HuH-7.5 (cell line): Measurements from ENCODE around the gene CNGA3.

Source experiments
- DNase-seq: peaks from one replicate; pipeline ENCODE4 v3.0.0; 2011; ENCODE audit warnings: low spot score

The CNGA3 gene

DNA sequence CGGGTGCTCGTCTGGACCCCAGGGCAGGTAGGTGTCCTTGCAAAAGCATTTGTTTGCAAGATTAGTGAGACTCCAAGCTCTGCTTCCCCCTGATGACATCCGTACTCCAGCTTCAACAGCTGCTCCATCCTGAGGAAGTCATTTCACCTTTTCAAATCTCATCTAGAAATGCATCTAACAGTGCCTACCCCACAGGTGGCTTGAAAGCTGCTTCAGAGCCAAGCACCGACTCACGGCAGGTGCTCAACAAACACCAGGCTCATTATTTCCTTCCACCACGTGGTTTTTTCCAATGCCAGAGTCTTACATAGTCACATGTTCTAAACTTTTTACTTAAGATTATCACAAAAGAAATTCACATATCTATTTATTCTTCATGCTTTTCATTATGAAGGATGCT is 31.9 kb downstream of the CNGA3 start:
- DNase-seq = no peak

DNA sequence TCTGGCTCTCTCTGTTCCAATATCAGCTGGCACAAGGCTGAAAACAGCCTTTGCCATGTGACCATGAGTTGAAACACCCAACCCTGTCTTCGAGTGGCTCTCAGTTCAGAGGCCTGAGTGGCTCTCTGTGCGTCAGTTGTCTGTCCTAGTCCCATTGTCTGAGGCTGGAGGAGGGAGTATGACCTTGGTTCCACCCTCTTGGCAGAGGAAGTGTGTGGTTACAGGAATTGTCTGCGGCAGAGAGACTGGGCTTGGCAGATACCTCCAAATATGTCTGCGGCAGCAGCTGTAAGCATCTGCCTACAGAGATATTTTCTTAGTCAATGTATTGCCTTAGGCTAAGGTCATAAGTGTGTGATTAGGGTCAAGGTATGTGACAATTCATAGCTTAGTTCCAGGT is 32.6 kb downstream of the CNGA3 start:
- DNase-seq = no peak

DNA sequence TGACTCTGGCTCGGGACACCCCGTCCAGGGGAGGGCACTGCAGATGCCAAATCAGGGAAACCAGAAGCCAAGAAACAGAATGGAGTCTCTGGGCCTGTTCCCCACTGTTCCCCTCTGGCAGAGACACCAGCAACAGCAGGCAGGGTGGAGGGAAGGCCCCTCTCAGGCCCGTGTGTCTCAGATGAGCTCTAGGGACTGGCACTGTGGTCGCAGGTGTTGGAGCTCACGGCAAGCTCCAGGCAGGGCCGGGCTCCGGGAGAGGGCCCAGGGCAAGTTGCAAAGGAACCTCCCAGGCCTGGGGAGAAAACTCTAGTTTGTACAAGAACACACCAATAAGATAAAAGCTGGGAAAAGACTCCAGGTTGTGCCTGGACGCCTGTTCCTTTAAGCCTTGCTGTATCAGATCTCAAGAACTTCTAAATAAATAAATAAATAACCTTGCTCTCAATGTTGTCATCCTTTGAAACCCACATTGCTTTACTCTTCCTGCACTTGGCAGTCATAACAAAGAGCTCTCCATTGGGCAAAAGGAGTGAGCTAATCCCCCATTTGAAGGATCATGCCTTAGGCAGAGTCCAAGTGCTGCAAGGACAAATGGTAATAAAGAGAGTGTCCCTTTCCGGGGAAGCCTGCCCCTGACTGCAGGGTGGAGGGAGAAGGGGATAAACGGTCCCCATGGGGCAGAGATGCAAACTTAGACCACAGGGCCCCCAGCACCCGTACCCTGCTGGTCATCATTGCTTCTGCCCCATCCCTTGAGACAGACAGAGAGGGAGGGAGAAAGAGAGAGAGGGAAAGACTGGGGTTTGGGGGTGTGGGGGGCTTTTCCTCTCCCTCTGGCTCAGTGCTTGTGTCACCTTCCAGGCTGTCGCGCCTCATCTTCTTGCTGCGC is 33.3 kb downstream of the CNGA3 start:
- no peak for DNase-seq

DNA sequence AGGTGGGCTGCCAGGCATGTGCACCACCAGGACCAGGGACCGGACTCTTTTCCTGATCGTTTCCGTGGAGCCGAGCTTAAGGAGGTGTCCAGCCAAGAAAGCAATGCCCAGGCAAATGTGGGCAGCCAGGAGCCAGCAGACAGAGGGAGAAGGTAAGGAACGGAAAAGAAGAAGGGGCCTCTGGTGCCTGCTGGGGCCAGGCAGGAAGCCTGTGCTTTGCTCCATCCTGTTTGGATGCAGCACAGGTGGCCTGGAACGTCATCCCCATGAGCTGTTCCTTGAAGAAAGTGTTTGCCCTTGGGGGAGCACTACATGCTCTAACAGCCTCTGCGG is 33.9 kb downstream of the CNGA3 start:
- DNase-seq = no peak

DNA sequence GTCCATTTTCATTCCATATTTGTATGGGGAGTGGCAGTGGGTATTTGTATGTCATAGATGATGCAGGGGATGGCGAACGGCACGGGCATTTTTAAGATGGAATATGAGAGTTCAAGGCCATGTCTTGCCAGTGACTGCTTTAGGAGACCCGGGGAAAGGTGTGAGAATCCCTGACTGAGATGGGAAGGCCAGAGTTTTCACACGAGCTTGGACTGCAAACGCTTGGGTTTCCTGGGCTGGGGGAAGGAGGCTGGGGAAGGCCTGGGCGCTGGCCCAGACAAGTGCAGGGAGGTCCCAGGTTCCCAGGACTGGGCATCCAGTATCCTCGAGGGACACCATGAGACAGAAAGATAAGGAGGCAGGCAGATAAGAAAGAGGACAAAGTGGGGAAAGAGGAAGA is 35.2 kb downstream of the CNGA3 start:
- DNase-seq = no peak

DNA sequence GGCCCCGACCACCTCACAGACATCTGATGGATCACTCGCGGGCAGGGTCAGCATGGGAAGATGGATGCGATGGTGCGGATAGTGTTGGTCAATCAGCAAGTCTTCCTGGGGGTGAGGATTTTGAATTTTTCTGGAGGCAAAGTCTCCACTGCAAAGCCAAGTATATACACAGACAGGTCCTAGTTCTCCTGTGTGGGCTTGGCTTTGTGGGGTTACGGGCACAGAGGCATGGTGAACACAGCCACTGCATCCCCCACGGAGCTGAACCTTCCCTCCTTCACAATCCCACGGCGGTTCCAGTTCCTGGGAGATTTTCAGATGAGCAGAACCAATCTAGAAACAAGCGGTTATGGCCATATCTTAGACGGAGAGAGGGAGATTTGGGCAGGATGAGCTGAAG is 35.8 kb downstream of the CNGA3 start:
- no peak for DNase-seq

DNA sequence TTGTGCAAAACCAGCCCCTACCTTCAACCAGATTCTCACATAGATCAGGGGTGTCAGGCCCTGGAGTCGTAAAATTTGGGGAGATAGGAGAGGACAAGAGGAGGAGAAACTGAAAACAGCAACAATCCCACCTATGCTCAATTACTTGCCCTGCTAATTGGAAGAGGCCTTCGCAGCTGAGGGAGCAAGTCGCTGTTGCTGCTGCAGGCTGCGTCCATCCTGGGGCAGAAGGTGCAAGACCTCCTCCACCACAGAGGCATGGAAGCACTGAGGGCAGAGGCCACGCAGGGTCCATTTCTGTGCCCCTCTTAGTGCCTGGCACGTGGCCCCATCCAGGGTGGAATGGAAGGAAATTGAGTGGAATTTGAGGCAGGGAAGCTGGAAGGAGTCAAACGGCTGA is 36.5 kb downstream of the CNGA3 start:
- no peak for DNase-seq

DNA sequence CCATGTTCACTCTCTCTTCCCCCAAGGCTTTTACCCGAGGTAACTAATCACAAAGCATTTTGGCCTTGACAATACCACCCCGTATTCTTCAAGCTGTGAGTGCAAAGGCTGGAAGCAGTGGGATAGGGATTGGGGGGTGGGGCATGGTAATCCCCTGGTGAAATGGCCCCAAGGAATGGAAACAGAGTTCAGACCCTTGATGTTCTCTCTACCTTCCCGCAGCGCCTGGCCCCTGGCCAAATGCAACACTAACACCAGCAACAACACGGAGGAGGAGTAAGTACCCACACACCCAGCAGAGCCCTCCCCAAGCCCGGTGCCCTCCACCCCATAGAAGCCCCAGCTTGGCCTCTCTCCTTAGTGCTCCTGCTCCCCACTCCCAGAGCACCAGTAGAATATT is 36.9 kb downstream of the CNGA3 start:
- DNase-seq = no peak

DNA sequence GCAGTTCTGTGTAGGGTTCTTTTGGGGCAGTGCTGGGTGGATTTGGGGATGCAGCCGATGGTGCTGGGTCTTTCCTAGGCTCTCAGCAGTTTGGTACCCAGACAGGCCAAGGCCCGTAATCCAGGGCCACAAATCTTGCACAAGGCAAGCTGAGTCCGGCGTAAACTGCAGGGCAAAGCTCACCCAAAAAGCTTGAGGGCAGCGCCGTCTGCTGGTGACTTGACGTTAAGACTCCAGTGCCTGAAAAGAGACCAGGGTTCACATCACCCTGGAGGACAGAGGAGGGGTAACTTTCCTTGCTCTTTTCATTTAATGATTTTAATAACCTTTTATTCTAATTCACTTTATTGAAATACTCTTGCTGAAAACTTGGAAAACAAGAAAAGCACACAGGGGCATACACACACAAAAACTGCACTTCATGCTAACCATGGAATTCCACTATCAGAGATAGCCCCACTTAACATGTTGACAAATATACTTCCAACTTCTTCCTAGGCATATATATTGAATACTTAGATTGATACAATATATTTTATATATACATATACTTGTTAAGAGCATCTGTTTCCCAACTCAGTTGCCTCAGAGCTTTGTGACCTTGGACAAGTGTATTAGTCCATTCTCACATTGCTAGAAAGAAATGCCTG is 38.9 kb downstream of the CNGA3 start:
- peak; percentile 94 for DNase-seq

DNA sequence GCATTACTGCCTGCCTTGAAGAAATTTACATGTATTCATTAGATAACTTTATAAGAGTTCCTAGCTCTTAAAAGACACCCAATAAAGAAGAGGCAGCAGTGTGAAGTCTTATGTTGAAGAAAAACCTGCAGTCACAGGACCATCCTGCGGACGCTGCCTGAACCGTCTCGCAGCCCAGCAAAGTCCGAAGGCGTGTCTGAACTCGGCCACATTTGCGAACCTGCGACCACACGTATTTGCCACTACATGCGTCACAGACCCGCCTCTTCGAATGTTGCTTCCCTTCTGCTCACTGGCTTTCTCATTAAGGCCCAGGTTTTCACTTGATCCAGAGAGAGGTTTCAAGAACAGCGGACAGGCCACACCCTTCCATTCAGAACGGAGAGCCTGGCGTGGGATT is 41.2 kb downstream of the CNGA3 start:
- no peak for DNase-seq

DNA sequence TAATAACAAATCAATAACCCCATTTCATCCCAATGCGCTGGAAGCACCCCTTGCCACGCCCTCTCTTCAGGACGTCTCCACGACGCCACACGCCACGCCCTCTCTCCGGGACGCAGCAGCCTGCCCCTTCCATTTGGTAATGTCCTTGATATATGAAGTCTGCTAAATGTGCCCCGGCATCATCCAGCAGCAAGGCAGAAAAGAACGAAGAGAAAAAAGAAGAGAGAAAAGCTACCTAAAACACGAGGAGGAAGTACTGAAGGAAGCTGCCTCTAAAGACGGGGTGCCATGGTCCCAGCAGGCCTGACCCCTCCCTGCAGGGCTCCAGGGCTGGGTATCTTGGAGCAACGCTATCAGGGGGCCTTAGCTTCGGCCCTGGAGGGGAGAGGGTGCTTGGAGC is 41.8 kb downstream of the CNGA3 start:
- no peak for DNase-seq

DNA sequence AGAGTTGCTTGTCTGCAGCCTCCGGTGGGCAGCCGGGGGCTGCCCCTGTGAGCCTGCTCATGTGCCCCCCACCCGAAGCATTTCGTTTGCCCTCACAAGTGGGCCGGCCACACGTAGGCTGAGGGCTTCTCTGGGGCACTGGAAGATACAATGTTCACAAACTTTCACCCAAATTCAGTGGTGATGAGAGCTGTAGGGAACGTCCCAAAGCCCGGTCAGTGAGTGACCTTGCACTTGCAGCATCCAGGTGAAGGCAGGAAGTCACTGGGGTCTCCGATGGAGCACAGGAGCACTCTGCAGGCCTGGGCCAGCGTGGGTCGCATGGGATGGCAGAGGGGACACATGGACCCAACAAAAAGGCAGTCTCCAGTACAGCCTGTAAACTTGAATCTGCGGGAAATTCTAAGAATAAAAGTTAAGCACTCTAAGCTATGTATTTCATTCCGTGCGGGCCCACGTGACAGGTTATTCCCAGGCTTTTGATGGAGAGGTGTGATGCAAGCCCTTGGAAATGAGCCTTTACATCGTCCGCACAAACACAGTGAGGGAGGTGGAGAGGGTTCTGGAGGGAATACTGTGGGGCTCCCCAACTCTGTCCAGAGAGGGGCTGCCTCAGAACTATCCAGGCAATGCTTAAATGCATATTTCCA is 42.5 kb downstream of the CNGA3 start:
- DNase-seq = no peak

DNA sequence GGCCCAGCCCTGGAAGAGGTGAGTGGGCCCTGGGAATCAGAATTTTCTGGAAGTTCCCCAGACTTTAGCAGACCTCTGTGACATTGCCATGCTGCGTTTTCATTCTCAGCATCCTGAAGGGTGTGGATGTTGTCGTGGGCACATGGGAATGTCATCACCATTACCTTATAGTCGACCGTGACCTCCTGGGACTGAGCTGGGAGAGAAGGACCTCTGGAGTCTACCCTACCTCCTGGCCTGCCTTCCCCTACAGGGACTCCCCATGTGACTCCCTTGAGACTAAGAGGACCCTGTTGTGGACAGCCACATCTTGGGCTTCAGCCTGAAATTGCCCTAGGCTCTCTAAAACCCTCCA is 43.0 kb downstream of the CNGA3 start:
- DNase-seq = no peak

DNA sequence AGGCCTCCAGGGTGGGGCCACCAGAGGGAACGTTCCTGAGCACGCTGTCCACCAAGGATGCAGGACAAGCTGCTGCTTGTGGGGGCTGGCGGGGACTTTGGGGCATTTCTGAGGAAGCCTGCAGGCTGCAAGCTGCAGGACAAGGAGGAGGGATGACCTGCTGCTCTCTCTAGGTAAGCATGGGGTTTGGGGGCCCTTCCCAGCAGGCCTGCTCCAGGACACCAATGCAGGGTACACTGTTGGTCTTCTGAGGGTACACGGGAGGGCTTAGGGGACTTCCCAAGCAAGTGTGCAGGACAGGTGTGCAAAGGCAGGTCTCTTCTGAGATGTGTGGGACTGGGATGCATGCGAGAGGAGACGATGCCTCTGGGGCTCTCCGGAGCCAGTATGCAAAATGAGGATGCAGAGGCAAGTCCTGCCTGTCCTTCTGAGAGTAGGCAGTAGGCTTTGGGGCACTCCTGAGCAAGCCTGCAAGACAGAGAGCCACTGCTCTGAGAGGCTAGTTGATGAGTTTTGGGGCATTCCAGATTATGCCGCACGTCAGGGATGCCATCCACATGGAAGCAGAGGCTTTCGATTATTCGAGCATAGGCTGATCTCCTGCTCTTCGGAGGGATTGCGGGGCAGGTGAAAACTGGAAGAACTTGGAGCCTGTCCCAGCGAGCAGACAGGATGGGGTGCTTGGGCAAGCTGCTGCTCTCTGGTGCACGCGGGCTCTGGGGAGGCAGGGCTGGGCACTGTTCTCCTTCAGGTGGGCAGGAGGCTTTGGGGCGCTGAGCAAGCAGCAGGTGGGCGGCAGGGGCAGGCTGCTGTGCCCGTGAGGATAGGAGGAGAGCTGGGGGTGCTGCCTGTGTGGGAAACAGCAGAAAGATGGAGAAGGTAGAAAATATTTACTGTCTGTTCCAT is 44.6 kb downstream of the CNGA3 start:
- no peak for DNase-seq

DNA sequence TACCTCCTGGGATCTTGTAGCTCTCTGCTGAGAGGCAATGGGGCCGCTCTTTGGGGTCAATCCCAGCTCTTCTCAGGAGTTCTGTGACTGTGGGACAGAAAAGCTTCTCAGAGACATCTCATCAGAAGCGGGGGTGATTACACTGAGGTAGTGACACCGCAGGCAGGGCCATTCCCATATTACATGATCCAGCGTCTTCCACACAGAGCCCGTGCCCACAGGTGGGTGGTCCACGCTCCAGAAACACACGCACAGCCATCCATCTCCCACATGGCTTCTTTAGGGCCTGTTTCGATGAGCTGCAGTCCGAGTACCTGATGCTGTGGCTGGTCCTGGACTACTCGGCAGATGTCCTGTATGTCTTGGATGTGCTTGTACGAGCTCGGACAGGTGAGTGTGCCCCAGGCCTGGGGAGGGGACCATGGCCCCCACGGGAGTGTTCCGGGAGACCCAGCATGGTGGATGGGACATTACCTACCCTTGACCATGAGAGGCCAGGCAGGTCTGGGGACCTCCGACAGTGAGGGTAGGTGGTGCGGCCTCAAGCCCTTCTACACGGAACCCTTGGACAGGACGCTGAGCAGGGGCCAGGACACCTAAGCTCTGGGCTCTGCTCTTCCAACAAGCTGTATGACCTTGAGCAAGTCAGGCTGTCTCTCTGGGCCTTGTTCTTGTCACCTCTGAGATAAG is 45.5 kb downstream of the CNGA3 start:
- no peak for DNase-seq

DNA sequence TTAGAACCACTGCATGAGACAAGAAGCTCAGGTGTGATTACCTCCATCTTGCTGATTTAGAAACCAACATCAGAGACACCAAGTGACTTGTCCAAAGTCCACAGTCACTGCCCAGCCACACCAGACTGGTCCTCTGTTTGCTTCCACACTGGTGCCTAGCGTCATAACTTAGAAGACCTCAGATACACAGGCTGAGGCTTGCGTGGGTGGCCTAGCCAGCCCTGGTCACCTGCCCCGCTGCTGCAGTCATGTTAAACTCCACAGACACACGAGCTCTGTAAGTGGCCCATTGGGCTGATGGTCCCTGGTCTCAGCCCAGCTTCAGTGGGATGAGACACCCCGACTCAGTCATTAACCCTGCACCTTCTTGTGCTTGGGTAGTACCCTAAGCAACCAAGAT is 47.1 kb downstream of the CNGA3 start:
- DNase-seq = no peak

DNA sequence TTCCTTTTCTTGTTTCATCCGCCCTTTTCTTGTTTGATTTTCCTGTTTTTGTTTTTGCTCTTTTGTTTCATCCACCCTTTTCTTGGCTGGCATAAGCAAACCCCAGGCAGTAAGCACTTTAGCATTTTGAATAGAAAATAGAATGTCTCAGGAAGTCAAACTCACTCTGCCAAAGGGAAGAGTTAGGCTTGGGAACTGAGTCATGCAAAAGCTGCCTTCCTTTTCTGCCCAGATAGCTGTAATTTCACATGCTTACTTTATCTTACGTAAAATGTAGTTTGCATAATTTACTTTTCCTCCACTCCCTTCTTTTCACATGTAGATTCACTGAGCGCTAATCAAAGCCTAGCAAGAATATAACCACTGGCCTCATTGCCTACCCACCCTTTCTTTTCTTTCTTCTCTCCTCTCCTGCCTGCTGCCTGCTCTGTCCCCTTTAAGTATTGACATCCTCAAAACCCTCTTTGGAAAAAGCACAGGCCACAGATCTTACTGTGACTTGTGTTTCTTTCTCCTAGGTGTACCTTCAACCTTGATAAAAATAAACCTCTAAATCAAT is 48.4 kb downstream of the CNGA3 start:
- no peak for DNase-seq

DNA sequence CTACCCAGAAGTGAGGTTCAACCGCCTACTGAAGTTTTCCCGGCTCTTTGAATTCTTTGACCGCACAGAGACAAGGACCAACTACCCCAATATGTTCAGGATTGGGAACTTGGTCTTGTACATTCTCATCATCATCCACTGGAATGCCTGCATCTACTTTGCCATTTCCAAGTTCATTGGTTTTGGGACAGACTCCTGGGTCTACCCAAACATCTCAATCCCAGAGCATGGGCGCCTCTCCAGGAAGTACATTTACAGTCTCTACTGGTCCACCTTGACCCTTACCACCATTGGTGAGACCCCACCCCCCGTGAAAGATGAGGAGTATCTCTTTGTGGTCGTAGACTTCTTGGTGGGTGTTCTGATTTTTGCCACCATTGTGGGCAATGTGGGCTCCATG is 49.7 kb downstream of the CNGA3 start:
- DNase-seq = no peak

DNA sequence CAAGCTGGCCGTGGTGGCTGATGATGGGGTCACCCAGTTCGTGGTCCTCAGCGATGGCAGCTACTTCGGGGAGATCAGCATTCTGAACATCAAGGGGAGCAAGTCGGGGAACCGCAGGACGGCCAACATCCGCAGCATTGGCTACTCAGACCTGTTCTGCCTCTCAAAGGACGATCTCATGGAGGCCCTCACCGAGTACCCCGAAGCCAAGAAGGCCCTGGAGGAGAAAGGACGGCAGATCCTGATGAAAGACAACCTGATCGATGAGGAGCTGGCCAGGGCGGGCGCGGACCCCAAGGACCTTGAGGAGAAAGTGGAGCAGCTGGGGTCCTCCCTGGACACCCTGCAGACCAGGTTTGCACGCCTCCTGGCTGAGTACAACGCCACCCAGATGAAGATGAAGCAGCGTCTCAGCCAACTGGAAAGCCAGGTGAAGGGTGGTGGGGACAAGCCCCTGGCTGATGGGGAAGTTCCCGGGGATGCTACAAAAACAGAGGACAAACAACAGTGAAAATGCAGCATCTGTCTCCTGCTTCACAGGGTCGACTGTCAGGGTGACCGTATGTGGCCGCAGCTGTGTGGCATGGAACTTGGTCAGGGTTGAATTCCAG is 50.6 kb downstream of the CNGA3 start:
- DNase-seq = no peak

DNA sequence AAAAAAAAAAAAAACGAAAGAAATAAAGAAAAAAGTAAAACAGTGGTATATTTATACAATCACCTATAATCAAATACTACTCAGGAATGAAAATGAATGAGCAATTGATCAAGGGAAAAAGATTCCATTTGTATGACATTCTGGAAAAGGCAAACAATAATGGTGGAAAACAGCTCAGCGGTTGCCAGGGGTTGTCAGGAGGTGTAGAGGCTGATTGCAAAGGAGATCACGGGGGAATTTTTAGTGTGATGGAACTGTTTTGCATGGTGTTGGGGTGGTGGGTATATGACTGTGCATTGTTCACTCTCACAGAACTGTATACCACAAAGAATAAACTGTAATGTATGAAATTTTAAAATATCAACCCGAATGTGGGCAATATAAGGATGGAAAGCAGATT is 52.9 kb downstream of the CNGA3 start:
- no peak for DNase-seq

DNA sequence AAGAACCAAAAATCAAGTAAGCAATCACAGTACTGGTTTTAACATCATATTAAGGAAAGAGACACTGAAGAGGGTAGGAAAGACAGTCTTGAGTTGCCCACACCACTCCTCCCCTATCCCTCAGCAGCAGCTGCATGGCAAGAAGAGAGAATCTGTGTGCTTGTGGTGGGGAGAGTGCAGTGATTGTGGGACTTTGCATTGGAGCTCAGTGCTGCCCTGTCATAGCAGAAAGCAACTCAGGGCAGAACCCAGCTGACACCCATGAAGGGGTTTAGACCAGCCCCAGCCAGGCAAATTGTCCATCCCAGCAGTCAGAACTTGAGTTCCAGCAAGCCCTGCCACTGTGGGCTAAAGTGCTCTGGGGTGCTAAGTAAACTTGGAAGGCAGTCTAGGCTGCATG is 57.6 kb downstream of the CNGA3 start:
- DNase-seq = no peak
